ENCODE results near the gene PDGFC.

PDGFC gene

DNA sequence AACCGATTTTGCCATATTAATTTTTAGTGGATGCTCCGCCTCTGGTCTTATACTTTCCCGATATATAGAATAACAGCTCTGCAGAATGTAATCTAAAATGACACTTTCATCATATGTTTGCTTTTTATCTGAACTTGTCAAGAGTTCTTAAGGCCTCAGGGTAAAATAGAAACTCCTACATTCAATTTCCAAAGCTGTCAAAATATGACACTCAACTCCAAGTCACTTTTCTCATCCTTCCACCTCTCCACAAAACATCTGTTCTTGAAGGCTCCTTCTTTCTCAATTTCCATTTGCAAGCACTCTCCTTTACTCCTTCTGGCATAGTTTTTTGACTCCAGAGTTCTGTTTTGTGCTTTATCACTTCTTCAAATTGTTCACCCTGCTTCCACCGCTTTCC, 242.2 kb downstream of the PDGFC start:
- no peak for DNase-seq

GRCh38 chr4:156725257-156725656, 246.3 kb downstream of the PDGFC start:
- DNase-seq: no peak

GRCh38 chr4:156723951-156724668, 247.5 kb downstream of the PDGFC start:
- no peak for DNase-seq

GRCh38 chr4:156718226-156718625, 253.4 kb downstream of the PDGFC start:
- DNase-seq: no peak

DNA sequence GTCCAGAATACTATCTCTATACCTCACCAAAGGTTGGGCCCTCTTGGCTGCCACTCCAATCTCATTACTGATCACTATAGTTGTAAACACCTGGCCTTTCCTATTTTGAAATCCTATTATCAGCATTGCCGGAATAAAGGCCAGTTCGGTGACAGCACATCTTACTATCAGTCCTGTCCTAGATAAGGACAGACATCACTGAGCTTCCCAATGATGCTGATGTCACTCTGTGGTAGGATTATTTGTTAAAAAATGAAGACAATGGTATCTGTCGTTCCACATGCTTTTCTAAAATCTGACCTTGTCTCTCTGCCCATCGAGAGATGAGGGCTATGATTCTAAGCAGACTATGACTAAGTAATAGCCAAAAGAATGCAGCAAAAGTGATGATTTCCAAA, 260.4 kb downstream of the PDGFC start:
- DNase-seq: no peak

All from CD4-positive, alpha-beta T cell treated with Interleukin-1 beta for 1 hour (primary cell).